Measurements from ENCODE around the gene SSRP1. TPM values are rescaled to one million over a fixed set of nuclear protein-coding genes. Genes with fewer than 3 reads are reported as not detected.

SSRP1 gene
- total RNA-seq, 3 donors from 2014 or later = 59.5 to 79.3 (median 65.8) TPM

GRCh38 chr11:57316017-57316416, 19.7 kb downstream of the SSRP1 start:
- Histone ChIP-seq H3K4me1 (ENCODE audit: low read depth) (peaks cover 37% of the 10 kb centered on the region), H3K4me3 (no peak overlapping the region), H3K36me3 (ENCODE audit: low read depth) (peaks cover 6% of the 10 kb centered on the region), H3K9me3 (no peaks in the 10 kb centered on the region)
- DNase-seq (no peak), ATAC-seq (no peak)
- no peak for TF ChIP-seq CTCF (IDR thresholded peaks at IDR 0.05)
- intact Hi-C loops (cut with DNase I, micrococcal nuclease) = no loop called here

- DNase-seq = no peak
- no peak for ATAC-seq
- no peak for TF ChIP-seq CTCF (IDR thresholded peaks at IDR 0.05)
- H3K36me3 ChIP-seq (ENCODE audit: low read depth) = peaks cover 6% of the 10 kb centered on the region
- H3K9me3 ChIP-seq = no peaks in the 10 kb centered on the region
- intact Hi-C loops (cut with DNase I, micrococcal nuclease) = no loop called here
- H3K4me3 ChIP-seq = no peak overlapping the region
- H3K4me1 ChIP-seq (ENCODE audit: low read depth) = peaks cover 37% of the 10 kb centered on the region
Observed at GRCh38 chr11:57315491-57315890, 20.2 kb downstream of the SSRP1 start.

- TF ChIP-seq CTCF (IDR thresholded peaks at IDR 0.05) = no peak
- intact Hi-C loops (cut with DNase I, micrococcal nuclease) = no loop called here
- DNase-seq (no peak), ATAC-seq (no peak)
- Histone ChIP-seq H3K4me3 (no peak overlapping the region), H3K9me3 (no peaks in the 10 kb centered on the region), H3K4me1 (ENCODE audit: low read depth) (peaks cover 34% of the 10 kb centered on the region), H3K36me3 (ENCODE audit: low read depth) (peaks cover 6% of the 10 kb centered on the region)
Observed at GRCh38 chr11:57314221-57314973, 21.3 kb downstream of the SSRP1 start.

- DNase-seq = no peak
- Histone ChIP-seq H3K4me1 (ENCODE audit: low read depth) (peaks cover 34% of the 10 kb centered on the region), H3K4me3 (no peak overlapping the region), H3K36me3 (ENCODE audit: low read depth) (peaks cover 6% of the 10 kb centered on the region), H3K9me3 (no peaks in the 10 kb centered on the region)
- no peak for ATAC-seq
- intact Hi-C loops (cut with DNase I, micrococcal nuclease) = no loop called here
- TF ChIP-seq CTCF (IDR thresholded peaks at IDR 0.05) = no peak
Observed at GRCh38 chr11:57313788-57314135, 21.9 kb downstream of the SSRP1 start.

GRCh38 chr11:57313071-57313787, 22.5 kb downstream of the SSRP1 start:
- Histone ChIP-seq H3K36me3 (ENCODE audit: low read depth) (peaks cover 6% of the 10 kb centered on the region), H3K4me1 (ENCODE audit: low read depth) (peaks cover 34% of the 10 kb centered on the region), H3K4me3 (no peak overlapping the region), H3K9me3 (no peaks in the 10 kb centered on the region)
- DNase-seq (peak in 2 of 3 donors; percentile 24 to 50), ATAC-seq (no peak)
- intact Hi-C loops (cut with DNase I, micrococcal nuclease) = no loop called here
- no peak for TF ChIP-seq CTCF (IDR thresholded peaks at IDR 0.05)
